SK-N-SH (cell line): ENCODE measurements around the gene NAALADL2. TPM values are rescaled to one million over a fixed set of nuclear protein-coding genes. Genes with fewer than 3 reads are reported as not detected.

ENCODE experiments used
- CTCF ChIA-PET: fragments of 300-600, 350-600 bp; formaldehyde crosslinking; extraction: SDS; loops from one replicate; lab custom pipeline; 2021; lab: Yijun Ruan, JAX
- POLR2A ChIA-PET: fragments of 350-600 bp; sonication (Branson Sonifier 250); formaldehyde crosslinking; extraction: SDS; loops from one replicate; lab custom pipeline; 2020; ENCODE audit warnings: antibody characterized with exemption, inconsistent platforms; lab: Yijun Ruan, JAX
- DNase-seq: peaks from one replicate; pipeline ENCODE4 v3.0.0; 2012
- H2AFZ ChIP-seq: fragments of 200-600 bp; sonication (generic); 2 replicates; pipeline ENCODE4 v1.8.1; 2016; ENCODE audit warnings: antibody characterized with exemption, mild to moderate bottlenecking, low read depth
- H3F3A ChIP-seq: fragments of 200-600 bp; sonication (generic); replicated peaks from 2 replicates; pipeline ENCODE3; 2016; ENCODE audit warnings: antibody characterized with exemption, mild to moderate bottlenecking; ENCODE audit not compliant: insufficient read depth
- H3K27ac ChIP-seq, 2 experiments: fragments of 200-500 bp in 1 of 2; fragments of 200-600 bp in 1 of 2; sonication (Bioruptor generic) in 1 of 2; sonication (generic), shearing (Covaris generic) in 1 of 2; 2 replicates each; pipeline versions ENCODE4 v1.5.1 to v1.6.1; 2014 to 2016; ENCODE audit warnings: low read depth in 2 of 2, inconsistent platforms in 1 of 2, low read length in 1 of 2, mild to moderate bottlenecking in 1 of 2, mixed read lengths in 1 of 2
- H3K27me3 ChIP-seq: fragments of 200-600 bp; sonication (generic), shearing (Covaris generic); 2 replicates; pipeline ENCODE4 v1.6.1; 2016; ENCODE audit warnings: mixed run types; ENCODE audit not compliant: insufficient read depth
- H3K36me3 ChIP-seq, 2 experiments: fragments of 200-500 bp in 1 of 2; fragments of 200-600 bp in 1 of 2; sonication (Bioruptor generic) in 1 of 2; sonication (generic) in 1 of 2; replicated peaks in 1 of 2; 2 replicates each; pipeline versions ENCODE3 to v1.5.1; 2014 to 2016; ENCODE audit warnings: low read length in 1 of 2, mild to moderate bottlenecking in 1 of 2; ENCODE audit not compliant: insufficient read depth in 2 of 2, control insufficient read depth in 1 of 2
- H3K4me1 ChIP-seq, 2 experiments: fragments of 200-500 bp in 1 of 2; fragments of 200-600 bp in 1 of 2; sonication (Bioruptor generic) in 1 of 2; sonication (generic), shearing (Covaris generic) in 1 of 2; 2 replicates each; pipeline versions ENCODE4 v1.5.1 to v1.6.1; 2014 to 2016; ENCODE audit warnings: low read depth in 1 of 2, low read length in 1 of 2, mixed run types in 1 of 2; ENCODE audit not compliant: insufficient read depth in 2 of 2, control insufficient read depth in 1 of 2
- H3K4me2 ChIP-seq: fragments of 200-600 bp; sonication (generic), shearing (Covaris generic); 2 replicates; pipeline ENCODE4 v1.6.1; 2017; ENCODE audit warnings: mixed run types
- H3K4me3 ChIP-seq, 2 experiments: fragments of 200-500 bp in 1 of 2; fragments of 200-600 bp in 1 of 2; sonication (Bioruptor generic) in 1 of 2; sonication (generic), shearing (Covaris generic) in 1 of 2; 2 replicates each; pipeline versions ENCODE4 v1.5.1 to v1.8.1; 2014 to 2016; ENCODE audit warnings: low read depth in 2 of 2, inconsistent platforms in 1 of 2, low read length in 1 of 2, mild to moderate bottlenecking in 1 of 2, mixed read lengths in 1 of 2, moderate library complexity in 1 of 2
- H3K79me2 ChIP-seq: fragments of 200-600 bp; sonication (generic); 2 replicates; pipeline ENCODE4 v1.8.1; 2017; ENCODE audit warnings: mild to moderate bottlenecking; ENCODE audit not compliant: insufficient read depth
- H3K9ac ChIP-seq: fragments of 200-600 bp; sonication (generic); 2 replicates; pipeline ENCODE4 v1.6.1; 2017; ENCODE audit warnings: mixed run types
- H3K9me2 ChIP-seq: fragments of 200-600 bp; sonication (generic); 2 replicates; pipeline ENCODE4 v1.6.1; 2017; ENCODE audit warnings: mixed run types
- H3K9me3 ChIP-seq: fragments of 200-600 bp; sonication (generic); 2 replicates; pipeline ENCODE4 v1.6.1; 2017; ENCODE audit warnings: mixed run types, mild to moderate bottlenecking, moderate library complexity
- H4K20me1 ChIP-seq: fragments of 200-600 bp; sonication (generic); 2 replicates; pipeline ENCODE4 v1.6.1; 2017; ENCODE audit warnings: mild to moderate bottlenecking, mixed run types; ENCODE audit not compliant: insufficient read depth
- GABPA ChIP-seq: IDR thresholded peaks from 2 replicates; pipeline ENCODE4 v1.4.0; 2012; ENCODE audit warnings: low read depth, mild to moderate bottlenecking
- POLR2AphosphoS5 ChIP-seq: IDR thresholded peaks from 2 replicates; pipeline ENCODE4 v1.6.1; 2012; ENCODE audit warnings: low read depth, low read length
- RFX5 ChIP-seq: IDR thresholded peaks from 2 replicates; pipeline ENCODE4 v1.6.1; 2012; ENCODE audit warnings: mild to moderate bottlenecking, improper control_type of control experiment, low read length
- SIN3A ChIP-seq: IDR thresholded peaks from 2 replicates; pipeline ENCODE4 v1.6.1; 2012; ENCODE audit warnings: low read depth, mild to moderate bottlenecking, low read length, moderate library complexity, borderline replicate concordance
- SMC3 ChIP-seq: IDR thresholded peaks from 2 replicates; pipeline ENCODE4 v1.6.1; 2012; ENCODE audit warnings: low read depth, low read length, improper control_type of control experiment
- WGBS: methylation state at CpG from one replicate; pipeline ENCODE4 v1.1.6; 2017; ENCODE audit warnings: low lambda C conversion rate; 5-methylcytosine and 5-hydroxymethylcytosine counted together
- polyA plus RNA-seq, 3 experiments: library from polyadenylated mRNA; depleted of rRNA; stranded (reverse); fragments of >200 nt; gene quantifications; 2 replicates each; pipeline ENCODE4 v1.2.3, GENCODE V29; 2012
- TF ChIP-seq, protein P1 (sequence below): fragments of 200-600 bp; sonication (generic); IDR thresholded peaks from 2 replicates; pipeline ENCODE4 v1.6.1; 2017; ENCODE audit warnings: antibody characterized with exemption, mild to moderate bottlenecking, moderate library complexity
- TF ChIP-seq, protein P2 (sequence below): IDR thresholded peaks from 2 replicates; pipeline ENCODE4 v1.6.1; 2012; ENCODE audit warnings: mild to moderate bottlenecking, low read depth, low read length, moderate library complexity
- TF ChIP-seq, protein P3 (sequence below): fragments of 150-350 bp; IDR thresholded peaks from 2 replicates; pipeline ENCODE4 v1.6.1; 2016; ENCODE audit warnings: mild to moderate bottlenecking, low read depth, low read length

The NAALADL2 gene
- polyA plus RNA-seq, 1 of the 3 experiments (the other 2 are of a cell fraction), result 1.2 TPM

DNA sequence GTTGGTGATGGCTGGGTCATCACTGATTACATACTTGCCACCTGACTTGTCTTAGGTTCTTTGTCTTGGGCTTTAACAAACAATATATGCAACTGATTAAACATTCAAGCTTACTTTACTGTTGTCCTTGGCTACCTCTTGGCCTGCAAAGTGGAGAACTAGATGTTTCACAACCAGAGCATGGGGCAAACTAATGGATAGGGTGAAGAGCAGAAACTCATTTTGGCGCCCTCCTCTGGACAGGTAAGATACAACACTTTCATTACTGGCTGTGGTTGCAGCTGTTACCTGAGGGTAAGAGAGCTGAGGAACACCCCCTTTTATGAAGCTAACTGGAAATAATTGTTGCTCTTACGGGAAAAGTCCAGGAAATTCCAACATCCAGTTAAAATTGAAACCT is 262.1 kb downstream of the NAALADL2 start:
- DNase-seq, result no peak
- H3K79me2 ChIP-seq, result no peaks in the 10 kb centered on the region
- no peak overlapping the region for H3K4me2 ChIP-seq
- H3K9ac ChIP-seq, result no peak overlapping the region
- peaks cover 7% of the 10 kb centered on the region for H3F3A ChIP-seq
- no peak overlapping the region for H2AFZ ChIP-seq
- H3K4me1 ChIP-seq, result no peaks in the 10 kb centered on the region
- H3K9me2 ChIP-seq, result no peaks in the 10 kb centered on the region
- CTCF ChIA-PET, result interaction anchor here (0.8 to 1.8 kb wide), 4 partner anchors 10 to 38 kb away, joined by 3 to 6 read pairs (median 4); no protein-coding TSS in a partner anchor
- no peaks in the 10 kb centered on the region for H3K27me3 ChIP-seq
- WGBS, result 25% methylated on average over 2 of the region's 2 CpGs
- POLR2A ChIA-PET, result no interaction called here
- TF ChIP-seq, protein P1, sequence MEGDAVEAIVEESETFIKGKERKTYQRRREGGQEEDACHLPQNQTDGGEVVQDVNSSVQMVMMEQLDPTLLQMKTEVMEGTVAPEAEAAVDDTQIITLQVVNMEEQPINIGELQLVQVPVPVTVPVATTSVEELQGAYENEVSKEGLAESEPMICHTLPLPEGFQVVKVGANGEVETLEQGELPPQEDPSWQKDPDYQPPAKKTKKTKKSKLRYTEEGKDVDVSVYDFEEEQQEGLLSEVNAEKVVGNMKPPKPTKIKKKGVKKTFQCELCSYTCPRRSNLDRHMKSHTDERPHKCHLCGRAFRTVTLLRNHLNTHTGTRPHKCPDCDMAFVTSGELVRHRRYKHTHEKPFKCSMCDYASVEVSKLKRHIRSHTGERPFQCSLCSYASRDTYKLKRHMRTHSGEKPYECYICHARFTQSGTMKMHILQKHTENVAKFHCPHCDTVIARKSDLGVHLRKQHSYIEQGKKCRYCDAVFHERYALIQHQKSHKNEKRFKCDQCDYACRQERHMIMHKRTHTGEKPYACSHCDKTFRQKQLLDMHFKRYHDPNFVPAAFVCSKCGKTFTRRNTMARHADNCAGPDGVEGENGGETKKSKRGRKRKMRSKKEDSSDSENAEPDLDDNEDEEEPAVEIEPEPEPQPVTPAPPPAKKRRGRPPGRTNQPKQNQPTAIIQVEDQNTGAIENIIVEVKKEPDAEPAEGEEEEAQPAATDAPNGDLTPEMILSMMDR, result peak; percentile 56
- TF ChIP-seq POLR2AphosphoS5, result no peak
- no peaks in the 10 kb centered on the region for H3K36me3 ChIP-seq
- no peaks in the 10 kb centered on the region for H4K20me1 ChIP-seq
- no peak overlapping the region for H3K27ac ChIP-seq
- H3K9me3 ChIP-seq, result no peaks in the 10 kb centered on the region
- no peak overlapping the region for H3K4me3 ChIP-seq

DNA sequence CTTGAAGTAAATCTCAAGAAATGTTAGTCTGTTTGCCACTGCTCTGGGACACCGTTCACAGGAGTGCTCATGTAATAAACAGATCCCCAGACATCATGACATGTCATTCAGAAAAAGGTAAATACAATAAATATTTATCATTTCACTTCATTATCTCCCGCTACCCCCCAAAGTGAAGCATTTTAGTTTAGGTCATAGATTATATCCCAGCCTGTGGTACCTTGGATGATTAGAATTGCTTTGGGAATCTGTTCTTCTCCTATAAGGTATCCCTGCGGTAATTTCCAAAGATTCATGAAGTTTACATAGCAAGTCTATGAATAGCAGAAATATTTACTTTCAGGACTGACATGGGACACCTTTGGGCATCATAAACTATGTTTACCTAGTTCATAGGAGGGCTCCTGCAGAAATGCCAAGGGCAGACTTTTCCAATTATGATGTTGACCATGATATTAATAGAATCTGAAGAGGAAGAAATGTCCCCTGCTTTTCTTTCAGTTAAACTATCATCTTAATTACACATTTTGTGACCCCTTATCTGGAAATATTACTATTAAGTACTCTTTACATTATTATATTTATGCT is 268.0 kb downstream of the NAALADL2 start:
- H3F3A ChIP-seq, result no peaks in the 10 kb centered on the region
- no peaks in the 10 kb centered on the region for H3K36me3 ChIP-seq
- no peak overlapping the region for H2AFZ ChIP-seq
- no peaks in the 10 kb centered on the region for H3K27me3 ChIP-seq
- no peak overlapping the region for H3K4me3 ChIP-seq
- DNase-seq, result no peak
- no peak overlapping the region for H3K4me2 ChIP-seq
- no peak overlapping the region for H3K27ac ChIP-seq
- H3K9ac ChIP-seq, result no peak overlapping the region
- no peaks in the 10 kb centered on the region for H3K79me2 ChIP-seq
- ChIA-PET CTCF (interaction anchor here (0.9 kb wide), 1 partner anchor 686 kb away, joined by 3 read pairs; no protein-coding TSS in a partner anchor), POLR2A (no interaction called here)
- no peaks in the 10 kb centered on the region for H3K9me3 ChIP-seq
- no peaks in the 10 kb centered on the region for H3K4me1 ChIP-seq
- H4K20me1 ChIP-seq, result no peaks in the 10 kb centered on the region
- H3K9me2 ChIP-seq, result no peaks in the 10 kb centered on the region
- 75% methylated on average over 3 of the region's 3 CpGs for WGBS
- TF ChIP-seq, protein P2, sequence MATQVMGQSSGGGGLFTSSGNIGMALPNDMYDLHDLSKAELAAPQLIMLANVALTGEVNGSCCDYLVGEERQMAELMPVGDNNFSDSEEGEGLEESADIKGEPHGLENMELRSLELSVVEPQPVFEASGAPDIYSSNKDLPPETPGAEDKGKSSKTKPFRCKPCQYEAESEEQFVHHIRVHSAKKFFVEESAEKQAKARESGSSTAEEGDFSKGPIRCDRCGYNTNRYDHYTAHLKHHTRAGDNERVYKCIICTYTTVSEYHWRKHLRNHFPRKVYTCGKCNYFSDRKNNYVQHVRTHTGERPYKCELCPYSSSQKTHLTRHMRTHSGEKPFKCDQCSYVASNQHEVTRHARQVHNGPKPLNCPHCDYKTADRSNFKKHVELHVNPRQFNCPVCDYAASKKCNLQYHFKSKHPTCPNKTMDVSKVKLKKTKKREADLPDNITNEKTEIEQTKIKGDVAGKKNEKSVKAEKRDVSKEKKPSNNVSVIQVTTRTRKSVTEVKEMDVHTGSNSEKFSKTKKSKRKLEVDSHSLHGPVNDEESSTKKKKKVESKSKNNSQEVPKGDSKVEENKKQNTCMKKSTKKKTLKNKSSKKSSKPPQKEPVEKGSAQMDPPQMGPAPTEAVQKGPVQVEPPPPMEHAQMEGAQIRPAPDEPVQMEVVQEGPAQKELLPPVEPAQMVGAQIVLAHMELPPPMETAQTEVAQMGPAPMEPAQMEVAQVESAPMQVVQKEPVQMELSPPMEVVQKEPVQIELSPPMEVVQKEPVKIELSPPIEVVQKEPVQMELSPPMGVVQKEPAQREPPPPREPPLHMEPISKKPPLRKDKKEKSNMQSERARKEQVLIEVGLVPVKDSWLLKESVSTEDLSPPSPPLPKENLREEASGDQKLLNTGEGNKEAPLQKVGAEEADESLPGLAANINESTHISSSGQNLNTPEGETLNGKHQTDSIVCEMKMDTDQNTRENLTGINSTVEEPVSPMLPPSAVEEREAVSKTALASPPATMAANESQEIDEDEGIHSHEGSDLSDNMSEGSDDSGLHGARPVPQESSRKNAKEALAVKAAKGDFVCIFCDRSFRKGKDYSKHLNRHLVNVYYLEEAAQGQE, result no peak
- no peak for TF ChIP-seq SMC3

DNA sequence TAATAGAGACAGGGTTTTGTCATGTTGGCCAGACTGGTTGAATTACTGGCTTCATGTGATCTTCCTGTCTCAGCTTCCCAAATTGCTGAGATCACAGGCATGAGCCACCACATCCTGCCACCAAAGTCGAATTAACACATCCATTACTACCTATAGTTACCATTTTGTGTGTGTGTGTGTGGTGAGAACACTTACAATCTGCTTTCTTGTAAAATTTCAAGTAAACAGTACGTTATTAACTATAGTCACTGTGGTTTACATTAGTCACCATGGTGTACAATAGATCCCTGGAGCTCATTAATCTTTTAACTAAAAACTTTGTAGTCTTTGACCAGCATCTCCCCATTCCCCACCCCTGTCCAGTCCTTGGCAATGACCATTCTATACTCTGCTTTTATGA is 270.0 kb downstream of the NAALADL2 start:
- Histone ChIP-seq H3F3A (no peaks in the 10 kb centered on the region), H4K20me1 (no peaks in the 10 kb centered on the region), H3K79me2 (no peaks in the 10 kb centered on the region), H3K27ac (no peak overlapping the region), H3K27me3 (no peaks in the 10 kb centered on the region), H3K4me2 (no peak overlapping the region), H2AFZ (no peak overlapping the region), H3K9ac (no peak overlapping the region), H3K4me1 (no peaks in the 10 kb centered on the region), H3K9me3 (no peaks in the 10 kb centered on the region), H3K36me3 (no peaks in the 10 kb centered on the region), H3K9me2 (no peaks in the 10 kb centered on the region), H3K4me3 (no peak overlapping the region)
- 66% methylated on average over 2 of the region's 2 CpGs for WGBS
- DNase-seq, result no peak
- ChIA-PET POLR2A (no interaction called here), CTCF (no interaction called here)
- TF ChIP-seq, protein P3, sequence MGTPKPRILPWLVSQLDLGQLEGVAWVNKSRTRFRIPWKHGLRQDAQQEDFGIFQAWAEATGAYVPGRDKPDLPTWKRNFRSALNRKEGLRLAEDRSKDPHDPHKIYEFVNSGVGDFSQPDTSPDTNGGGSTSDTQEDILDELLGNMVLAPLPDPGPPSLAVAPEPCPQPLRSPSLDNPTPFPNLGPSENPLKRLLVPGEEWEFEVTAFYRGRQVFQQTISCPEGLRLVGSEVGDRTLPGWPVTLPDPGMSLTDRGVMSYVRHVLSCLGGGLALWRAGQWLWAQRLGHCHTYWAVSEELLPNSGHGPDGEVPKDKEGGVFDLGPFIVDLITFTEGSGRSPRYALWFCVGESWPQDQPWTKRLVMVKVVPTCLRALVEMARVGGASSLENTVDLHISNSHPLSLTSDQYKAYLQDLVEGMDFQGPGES, result no peak
- no peak for TF ChIP-seq SIN3A
- no peak for TF ChIP-seq GABPA
- no peak for TF ChIP-seq RFX5
